ENCODE results near the gene UGT1A4.
"Not testable (repeated sequence)": the region's sequence is repeated elsewhere in the genome, so short reads cannot be mapped to it uniquely, and the experiment has no call there.

The UGT1A4 gene

DNA sequence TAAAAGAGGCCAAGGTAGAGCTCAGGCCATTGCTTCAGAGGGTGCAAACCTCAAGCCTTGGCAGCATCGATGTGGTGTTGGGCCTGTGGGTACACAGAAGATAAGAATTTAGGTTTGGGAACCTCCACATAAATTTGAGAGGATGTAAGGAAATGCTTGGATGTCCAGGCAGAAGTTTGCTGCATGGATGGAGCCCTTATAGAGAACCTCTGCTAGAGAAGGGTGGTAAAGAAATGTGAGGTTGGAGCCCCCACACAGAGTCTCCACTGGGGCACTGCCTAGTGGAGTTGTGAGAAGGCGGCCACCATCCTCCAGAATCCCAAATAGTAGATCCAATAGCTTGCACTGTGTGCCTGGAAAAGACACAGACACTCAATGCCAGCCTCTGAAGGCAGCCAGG is 32.2 kb downstream of the UGT1A4 start:
- not testable (repeated sequence) for DNase-seq (ENCODE audit: low spot score)

GRCh38 chr2:233751212-233752009 is 32.9 kb downstream of the UGT1A4 start:
- DNase-seq (ENCODE audit: low spot score): not testable (repeated sequence)

DNA sequence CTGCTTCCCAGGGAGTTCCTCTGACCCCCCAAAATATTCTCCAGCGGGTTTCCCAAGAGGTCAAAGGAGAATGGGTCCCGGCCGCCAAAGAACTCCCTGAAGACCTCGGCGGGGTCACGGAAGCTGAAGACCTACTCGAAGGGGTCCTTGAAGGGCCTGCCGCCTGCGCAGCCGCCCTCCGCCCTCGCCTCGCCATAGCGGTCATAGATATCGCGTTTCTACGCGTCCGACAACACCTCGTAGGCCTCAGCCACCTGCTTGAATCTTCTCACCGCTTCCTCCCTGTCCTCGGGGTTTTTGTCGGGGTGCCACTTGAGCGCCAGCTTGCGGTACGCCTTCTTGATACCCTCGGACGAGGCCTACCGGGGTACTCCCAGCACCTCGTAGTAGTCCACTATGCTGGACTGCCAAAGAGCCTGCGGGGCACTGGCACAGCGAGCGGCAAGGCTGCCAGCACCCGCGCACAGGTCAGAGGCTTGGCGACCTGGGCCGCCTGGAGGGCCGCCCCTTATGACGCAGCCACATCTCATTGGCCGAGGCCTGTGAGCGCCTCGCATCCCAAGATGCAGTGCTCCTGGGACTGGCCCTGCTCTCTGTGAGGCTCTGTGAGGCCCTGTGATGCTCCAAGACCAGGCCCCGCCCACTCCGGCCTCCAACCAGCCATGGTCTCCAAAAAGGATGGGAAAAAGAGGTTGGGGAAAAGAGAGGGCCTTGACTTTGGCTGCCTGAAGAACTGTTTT is 36.5 kb downstream of the UGT1A4 start:
- no peak for DNase-seq (ENCODE audit: low spot score)

- DNase-seq (ENCODE audit: low spot score): no peak
Measured at GRCh38 chr2:233756429-233757081, 38.0 kb downstream of the UGT1A4 start.

DNA sequence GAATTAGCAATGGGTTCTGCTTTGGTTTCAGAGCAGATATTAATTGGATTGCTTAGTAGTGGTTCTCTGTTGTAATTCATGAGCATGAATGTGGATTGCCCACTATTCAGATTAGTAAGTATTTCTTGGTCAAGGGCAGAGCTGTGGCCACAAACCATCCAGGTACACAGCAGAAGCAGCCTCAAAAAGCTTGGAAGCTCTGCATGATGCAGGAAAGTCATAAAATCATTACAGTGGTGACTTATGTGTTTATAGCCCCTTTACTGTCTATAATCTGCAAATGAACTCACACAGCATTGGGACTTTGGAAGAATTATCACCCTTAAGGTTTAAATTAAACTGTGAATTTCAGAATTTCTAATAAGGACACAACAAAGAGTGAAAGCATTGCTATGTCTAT is 39.6 kb downstream of the UGT1A4 start:
- DNase-seq (ENCODE audit: low spot score): no peak

DNA sequence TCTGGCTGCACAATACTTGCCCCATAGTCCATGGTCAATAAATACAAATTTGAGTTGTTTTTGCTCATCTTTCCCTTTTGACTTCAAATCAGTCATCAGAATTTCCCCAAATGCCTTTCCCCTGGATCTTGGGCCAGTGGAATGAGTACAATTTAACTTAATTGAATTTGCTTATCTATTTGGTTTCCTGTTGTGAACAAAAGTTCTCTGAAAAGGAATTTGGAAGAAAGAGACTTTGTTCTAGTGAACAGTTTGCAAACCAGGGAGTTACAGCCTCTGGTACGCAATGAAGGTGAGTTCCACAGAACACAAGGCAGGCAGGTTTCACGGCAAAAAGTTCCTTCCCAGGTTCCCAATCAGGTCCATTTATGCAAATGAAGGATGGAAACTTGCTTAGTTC is 40.3 kb downstream of the UGT1A4 start:
- no peak for DNase-seq (ENCODE audit: low spot score)

GRCh38 chr2:233760043-233760442 is 41.5 kb downstream of the UGT1A4 start, which contains the start of gene UGT1A1:
TSS of gene UGT1A1 (plus strand) at chr2:233760270. CDS start at chr2:233760288, 18 bp downstream.
- DNase-seq (ENCODE audit: low spot score): no peak

GRCh38 chr2:233761040-233761769 is 42.7 kb downstream of the UGT1A4 start:
- no peak for DNase-seq (ENCODE audit: low spot score)

DNA sequence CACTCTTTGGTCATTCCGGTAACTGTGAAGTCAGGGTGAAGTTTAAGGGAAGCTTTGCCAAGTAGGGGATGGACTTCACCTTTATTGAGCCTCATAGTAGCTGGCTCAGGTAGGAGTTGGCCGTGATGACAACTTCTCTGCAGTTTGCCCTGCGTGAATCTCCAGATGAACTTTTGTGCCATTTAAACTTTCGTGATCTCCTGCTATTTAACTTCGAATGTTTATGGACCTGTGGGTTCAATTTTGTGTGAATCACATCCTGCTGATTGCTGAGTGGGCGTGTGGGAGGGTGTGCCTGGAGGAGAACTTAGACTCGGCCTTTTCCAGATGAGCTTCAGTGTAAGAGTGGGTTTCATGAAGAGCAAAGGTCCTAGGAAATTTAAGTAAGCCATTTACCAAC is 45.7 kb downstream of the UGT1A4 start:
- no peak for DNase-seq (ENCODE audit: low spot score)

GRCh38 chr2:233764761-233765160 is 46.2 kb downstream of the UGT1A4 start:
- no peak for DNase-seq (ENCODE audit: low spot score)

- no peak for DNase-seq (ENCODE audit: low spot score)
Measured at GRCh38 chr2:233766416-233766815, 47.9 kb downstream of the UGT1A4 start.

- DNase-seq (ENCODE audit: low spot score): no peak
Measured at GRCh38 chr2:233768076-233768475, 49.5 kb downstream of the UGT1A4 start.

DNA sequence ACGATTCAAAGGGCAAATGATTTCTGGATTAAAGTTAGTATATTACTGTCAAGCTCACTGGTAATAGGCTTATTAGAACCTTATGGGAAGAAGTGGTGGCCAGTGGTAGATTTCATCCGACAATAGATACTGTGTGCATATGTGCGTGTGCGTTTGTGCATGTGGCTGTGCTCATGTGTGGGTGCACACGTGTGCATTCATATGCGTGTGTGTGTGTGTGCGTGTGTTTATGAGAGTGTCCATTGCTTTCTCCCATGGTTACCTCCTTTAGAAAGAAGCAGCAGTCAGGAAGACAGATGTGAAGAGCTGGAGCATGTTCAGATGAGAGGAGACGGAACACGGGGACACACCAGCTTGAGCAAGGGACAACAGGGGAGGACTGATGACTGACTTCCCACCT is 50.7 kb downstream of the UGT1A4 start:
- DNase-seq (ENCODE audit: low spot score): no peak

- DNase-seq (ENCODE audit: low spot score): no peak
Measured at GRCh38 chr2:233772153-233772552, 53.6 kb downstream of the UGT1A4 start.

- DNase-seq (ENCODE audit: low spot score): no peak
Measured at GRCh38 chr2:233772583-233772982, 54.0 kb downstream of the UGT1A4 start.

DNA sequence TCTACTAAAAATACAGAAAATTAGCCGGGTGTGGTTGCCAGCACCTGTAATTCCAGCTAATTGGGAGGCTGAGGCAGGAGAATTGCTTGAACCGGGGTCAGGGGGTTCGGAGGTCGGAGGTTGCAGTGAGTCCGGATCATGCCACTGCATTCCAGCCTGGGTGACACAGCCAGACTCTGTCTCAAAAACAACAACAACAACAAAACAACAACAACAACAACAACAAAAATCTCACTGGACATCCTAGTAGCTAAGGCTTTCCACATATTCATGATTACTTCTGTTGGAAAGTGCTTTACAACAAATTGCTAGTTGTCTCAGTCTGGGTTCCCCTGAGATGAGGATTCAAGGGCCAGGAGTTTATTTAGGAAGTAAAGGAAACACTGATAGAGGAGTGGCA is 55.3 kb downstream of the UGT1A4 start:
- no peak for DNase-seq (ENCODE audit: low spot score)

DNA sequence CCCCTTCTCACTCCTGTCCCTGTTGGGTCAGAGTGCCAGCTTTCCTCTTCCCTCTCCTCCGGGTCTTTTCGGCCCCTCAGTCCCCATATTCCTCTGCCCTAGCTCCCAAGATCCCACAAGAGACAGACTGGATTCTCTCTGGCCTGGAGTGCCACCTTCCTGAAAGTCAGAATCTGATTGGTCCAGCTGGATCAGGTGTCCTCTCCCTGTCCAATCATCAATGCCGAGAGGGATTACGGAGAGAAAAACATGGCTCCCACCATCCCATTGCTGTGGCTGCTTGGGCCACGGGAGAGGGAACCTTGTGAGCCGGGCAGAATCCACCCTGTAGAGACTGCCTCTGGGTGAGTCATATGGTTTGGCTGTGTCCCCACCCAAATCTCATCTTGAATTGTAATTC is 56.9 kb downstream of the UGT1A4 start:
- DNase-seq (ENCODE audit: low spot score): no peak

DNA sequence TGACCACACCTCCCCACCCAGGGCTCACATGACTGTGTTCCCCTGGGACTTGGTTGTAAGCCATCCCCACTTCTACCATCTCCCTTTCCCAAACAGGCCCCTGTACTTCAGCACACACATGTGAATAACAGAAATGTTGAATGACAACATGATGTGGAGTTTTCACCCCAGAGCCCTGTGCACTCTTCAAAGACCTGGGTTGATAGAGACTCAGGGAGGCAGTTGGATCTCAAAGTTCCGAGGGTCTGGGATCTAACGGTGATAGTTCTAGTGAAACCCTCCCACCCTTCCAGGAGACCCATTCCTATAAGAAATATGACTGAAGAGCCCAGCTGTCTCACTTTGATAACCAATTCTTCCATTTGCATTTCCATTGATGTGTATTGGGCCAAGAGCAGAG is 59.5 kb downstream of the UGT1A4 start, which contains the start of gene MROH2A:
Gene MROH2A, plus strand, starts transcription at position 301 of the 400 bp plus-strand sequence. CDS start 1,029 bp downstream, outside the sequence.
- DNase-seq (ENCODE audit: low spot score): no peak

DNA sequence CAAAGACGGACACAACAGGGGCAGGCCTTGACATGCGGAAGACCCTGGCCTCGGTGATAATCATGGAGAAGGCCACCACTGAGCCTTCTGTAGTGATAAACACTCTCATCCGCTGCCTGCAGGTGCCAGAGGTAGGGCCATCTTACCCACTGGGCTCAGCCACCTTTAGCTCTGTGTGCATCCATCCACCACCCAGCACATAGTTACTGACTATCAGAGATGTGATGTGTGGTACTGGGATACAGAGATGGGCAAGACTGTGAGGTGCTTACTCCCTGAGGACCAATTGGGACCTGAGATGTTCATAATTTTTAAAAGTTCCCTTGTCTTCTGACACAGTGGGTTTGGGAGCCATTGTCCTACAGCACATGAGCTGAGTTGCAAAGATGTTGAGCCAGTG is 61.2 kb downstream of the UGT1A4 start:
- DNase-seq (ENCODE audit: low spot score): no peak

GRCh38 chr2:233780771-233781170 is 62.2 kb downstream of the UGT1A4 start:
- DNase-seq (ENCODE audit: low spot score): no peak

- DNase-seq (ENCODE audit: low spot score): no peak
Measured at GRCh38 chr2:233789554-233789953, 71.0 kb downstream of the UGT1A4 start.
